Upper lobe of left lung (tissue), 6 donors: ENCODE data around the gene BDKRB1. TPM values are rescaled to one million over a fixed set of nuclear protein-coding genes. Genes with fewer than 3 reads are reported as not detected.

ENCODE experiments used
- ATAC-seq, 2 donors: fragments of 200-7000 bp; cut with Tn5 transposase; one replicate each; pipeline ENCODE4 v1.9.1; 2022; ENCODE audit warnings: mild to moderate bottlenecking in 2 of 2, moderate library complexity in 2 of 2; ENCODE audit not compliant: low FRiP score in 2 of 2
- DNase-seq, 2 donors: peaks; one replicate each; pipeline ENCODE4 v3.0.0-alpha.2; 2019 to 2020
- H3K27ac ChIP-seq, 4 donors: fragments of 200-600 bp; sonication (generic); one replicate each; pipeline ENCODE4 v1.5.1; 2016 to 2019
- H3K27me3 ChIP-seq, 4 donors: fragments of 200-600 bp; sonication (generic); one replicate each; pipeline ENCODE4 v1.5.1; 2017 to 2019
- H3K36me3 ChIP-seq, 4 donors: fragments of 200-600 bp; sonication (generic); one replicate each; pipeline ENCODE4 v1.5.1; 2016 to 2019
- H3K4me1 ChIP-seq, 4 donors: fragments of 200-600 bp; sonication (generic); one replicate each; pipeline ENCODE4 v1.5.1; 2018 to 2019
- H3K4me3 ChIP-seq, 4 donors: fragments of 200-600 bp; sonication (generic); one replicate each; pipeline ENCODE4 v1.5.1; 2017 to 2019; ENCODE audit warnings: mild to moderate bottlenecking in 2 of 4, moderate library complexity in 1 of 4
- H3K9me3 ChIP-seq, 4 donors: fragments of 200-600 bp; sonication (generic); one replicate each; pipeline ENCODE4 v1.5.1; 2018 to 2019
- CTCF ChIP-seq, 6 experiments: fragments of 450-650 bp in 4 of 6; fragments of 200-600 bp in 2 of 6; sonication (generic) in 2 of 6; IDR thresholded peaks; one replicate each; pipeline ENCODE4 v1.5.1; 2016 to 2019; ENCODE audit warnings: antibody characterized with exemption in 6 of 6
- EP300 ChIP-seq, 4 donors: sonication (generic); formaldehyde crosslinking; IDR thresholded peaks; one replicate each; pipeline ENCODE4 v1.5.1; 2017; ENCODE audit warnings: antibody characterized with exemption in 4 of 4, control low read depth in 2 of 4
- POLR2A ChIP-seq, 4 donors: fragments of 450-650 bp; IDR thresholded peaks; one replicate each; pipeline ENCODE4 v1.5.1; 2016 to 2017; ENCODE audit warnings: antibody characterized with exemption in 4 of 4, mild to moderate bottlenecking in 2 of 4
- POLR2AphosphoS5 ChIP-seq, 2 donors: sonication (generic); formaldehyde crosslinking; IDR thresholded peaks; one replicate each; pipeline ENCODE4 v1.5.1; 2017; ENCODE audit warnings: antibody characterized with exemption in 2 of 2
- WGBS, 2 donors: methylation state at CpG; one replicate each; pipeline ENCODE4 v1.1.5; 2017 to 2018; 5-methylcytosine and 5-hydroxymethylcytosine counted together
- total RNA-seq, 6 donors: library from RNA; depleted of rRNA in 4 of 6; stranded (reverse); fragments of >200 nt in 4 of 6; gene quantifications; one replicate each; pipeline versions ENCODE4 v1.1.0 to v1.2.1, GENCODE V29; 2016 to 2021
- donor health status: DM: no; HTN: no; CAD: no; lungs with moderate emphysema.
- donor health status: DM: no; HTN: yes; CAD: no; lungs with severe emphysema.

BDKRB1 gene
- total RNA-seq, 6 donors from 2014 or later, result 0.24 to 0.46 (median 0.31) TPM; not detected in 3

DNA sequence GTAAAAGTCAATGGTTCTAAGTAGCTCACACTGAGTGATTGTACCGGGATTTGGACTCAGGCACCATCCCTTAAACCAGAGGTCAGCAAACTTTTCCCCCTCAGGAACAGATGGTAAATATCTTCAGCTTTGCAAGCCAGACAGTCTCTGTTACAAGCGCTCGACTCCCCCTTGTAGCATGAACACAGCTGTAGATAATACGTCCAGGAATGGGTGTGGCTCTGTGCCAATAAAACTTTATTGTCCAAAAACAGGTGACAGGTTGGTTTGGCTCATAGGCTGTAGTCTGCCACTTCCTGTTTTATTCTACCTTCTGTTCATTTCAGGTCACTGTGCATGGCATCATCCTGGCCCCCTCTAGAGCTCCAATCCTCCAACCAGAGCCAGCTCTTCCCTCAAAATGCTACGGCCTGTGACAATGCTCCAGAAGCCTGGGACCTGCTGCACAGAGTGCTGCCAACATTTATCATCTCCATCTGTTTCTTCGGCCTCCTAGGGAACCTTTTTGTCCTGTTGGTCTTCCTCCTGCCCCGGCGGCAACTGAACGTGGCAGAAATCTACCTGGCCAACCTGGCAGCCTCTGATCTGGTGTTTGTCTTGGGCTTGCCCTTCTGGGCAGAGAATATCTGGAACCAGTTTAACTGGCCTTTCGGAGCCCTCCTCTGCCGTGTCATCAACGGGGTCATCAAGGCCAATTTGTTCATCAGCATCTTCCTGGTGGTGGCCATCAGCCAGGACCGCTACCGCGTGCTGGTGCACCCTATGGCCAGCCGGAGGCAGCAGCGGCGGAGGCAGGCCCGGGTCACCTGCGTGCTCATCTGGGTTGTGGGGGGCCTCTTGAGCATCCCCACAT is 7.6 kb downstream of the BDKRB1 start:
- Histone ChIP-seq H3K36me3 (no peaks in the 10 kb centered on the region), H3K4me3 (no peak overlapping the region), H3K27me3 (no peaks in the 10 kb centered on the region), H3K9me3 (no peaks in the 10 kb centered on the region), H3K4me1 (peaks cover 0 to 12% (median 3%) of the 10 kb centered on the region in 4 donors), H3K27ac (no peak overlapping the region)
- WGBS, 2 donors, result 84 to 89% methylated on average over 10 to 20 of the region's 20 CpGs
- TF ChIP-seq CTCF (IDR thresholded peaks at IDR 0.05) (no peak), EP300 (IDR thresholded peaks at IDR 0.05) (no peak)
- DNase-seq (peak in 1 of 2 donors; percentile 65), ATAC-seq (no peak)

GRCh38 chr14:96264200-96264553 is 8.2 kb downstream of the BDKRB1 start:
- ATAC-seq, result no peak
- TF ChIP-seq EP300 (IDR thresholded peaks at IDR 0.05) (no peak), POLR2AphosphoS5 (IDR thresholded peaks at IDR 0.05) (no peak), POLR2A (IDR thresholded peaks at IDR 0.05) (no peak), CTCF (IDR thresholded peaks at IDR 0.05) (no peak)
- H3K27ac ChIP-seq, result no peak overlapping the region
- no peaks in the 10 kb centered on the region for H3K27me3 ChIP-seq
- H3K4me3 ChIP-seq, result no peak overlapping the region
- H3K36me3 ChIP-seq, result no peaks in the 10 kb centered on the region
- 93 to 95% methylated on average over 11 to 14 of the region's 14 CpGs for WGBS, 2 donors
- H3K9me3 ChIP-seq, result no peaks in the 10 kb centered on the region
- DNase-seq, result no peak
- H3K4me1 ChIP-seq, result peaks cover 0 to 16% (median 3%) of the 10 kb centered on the region in 4 donors

GRCh38 chr14:96264853-96265252 is 8.8 kb downstream of the BDKRB1 start:
- TF ChIP-seq CTCF (IDR thresholded peaks at IDR 0.05) (peak in 2 of 6 experiments; percentile 19 to 21), POLR2A (IDR thresholded peaks at IDR 0.05) (no peak)
- no peaks in the 10 kb centered on the region for H3K9me3 ChIP-seq
- no peak for ATAC-seq
- no peak overlapping the region for H3K27ac ChIP-seq
- H3K4me1 ChIP-seq, result peaks cover 0 to 18% (median 3%) of the 10 kb centered on the region in 4 donors
- H3K27me3 ChIP-seq, result no peaks in the 10 kb centered on the region
- WGBS, 2 donors, result 72 to 78% methylated on average over 3 of the region's 3 CpGs
- H3K4me3 ChIP-seq, result no peak overlapping the region
- no peak for DNase-seq
- H3K36me3 ChIP-seq, result no peaks in the 10 kb centered on the region

DNA sequence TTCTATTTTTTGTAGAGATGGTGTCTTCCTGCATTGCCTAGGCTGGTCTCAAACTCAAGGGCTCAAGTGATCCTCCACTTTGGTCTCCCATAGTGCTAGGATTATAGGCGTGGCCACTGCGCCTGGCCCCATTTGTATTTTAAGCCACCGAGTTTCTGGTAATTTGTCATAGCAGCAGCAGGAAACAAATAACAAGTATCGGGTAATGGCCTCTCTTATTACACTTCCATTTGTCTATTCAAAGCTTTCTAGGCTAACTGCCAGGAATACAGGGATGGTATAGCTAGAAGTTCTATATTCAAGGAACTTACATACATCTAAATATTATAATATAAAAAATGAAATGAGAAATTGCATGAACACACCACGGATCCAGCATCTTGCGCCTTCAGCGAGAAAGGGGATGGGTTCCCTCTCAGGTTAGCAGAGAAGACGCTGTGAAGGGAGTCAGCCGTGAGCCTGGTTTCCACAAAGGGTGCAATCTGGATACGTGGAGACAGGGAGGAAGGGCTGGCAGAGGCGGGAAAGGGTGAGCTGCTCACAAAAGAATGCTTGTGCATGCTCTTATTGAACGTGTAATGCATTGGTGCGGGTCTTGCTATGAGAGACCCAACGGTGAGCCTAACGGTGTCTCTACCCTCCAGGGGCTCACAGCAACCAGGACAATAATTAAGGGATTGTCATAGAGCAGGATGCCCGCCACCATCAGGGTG is 9.5 kb downstream of the BDKRB1 start:
- no peak for ATAC-seq
- Histone ChIP-seq H3K27me3 (no peaks in the 10 kb centered on the region), H3K36me3 (no peaks in the 10 kb centered on the region), H3K9me3 (no peaks in the 10 kb centered on the region), H3K4me1 (peaks cover 0 to 18% (median 3%) of the 10 kb centered on the region in 4 donors), H3K27ac (no peak overlapping the region), H3K4me3 (no peak overlapping the region)
- 65 to 73% methylated on average over 15 to 16 of the region's 16 CpGs for WGBS, 2 donors
- no peak for DNase-seq
- no peak for TF ChIP-seq POLR2A (IDR thresholded peaks at IDR 0.05)
- no peak for TF ChIP-seq EP300 (IDR thresholded peaks at IDR 0.05)
- TF ChIP-seq POLR2AphosphoS5 (IDR thresholded peaks at IDR 0.05), result no peak
- no peak for TF ChIP-seq CTCF (IDR thresholded peaks at IDR 0.05)
